A673 (cell line): ENCODE results near the gene IPPK.

Source experiments
- CTCF ChIP-seq: fragments of 300-800, 200-600 bp; sonication (generic); conservative IDR thresholded peaks from 2 replicates; pipeline ENCODE4 v1.5.1; 2017; ENCODE audit warnings: low read depth, mild to moderate bottlenecking, antibody characterized with exemption, low read length, moderate library complexity, mixed read lengths
- EZH2 ChIP-seq: fragments of 200-600 bp; sonication (generic); IDR thresholded peaks from 2 replicates; pipeline ENCODE4 v1.6.1; 2017; ENCODE audit warnings: borderline replicate concordance, low read depth, mild to moderate bottlenecking, mixed read lengths, antibody characterized with exemption, low read length; ENCODE audit not compliant: poor library complexity, severe bottlenecking

GRCh38 chr9:92680166-92681119 lies 10.5 kb upstream of the IPPK start:
- TF ChIP-seq CTCF (no peak), EZH2 (no peak)
